ENCODE results near the gene ZC3H6. TPM values are rescaled to one million over a fixed set of nuclear protein-coding genes. Genes with fewer than 3 reads are reported as not detected.

The ZC3H6 gene
- total and polyA plus RNA-seq, 2 of the 4 experiments (the other 2 are of a cell fraction), result 0.55 to 2.0 TPM

DNA sequence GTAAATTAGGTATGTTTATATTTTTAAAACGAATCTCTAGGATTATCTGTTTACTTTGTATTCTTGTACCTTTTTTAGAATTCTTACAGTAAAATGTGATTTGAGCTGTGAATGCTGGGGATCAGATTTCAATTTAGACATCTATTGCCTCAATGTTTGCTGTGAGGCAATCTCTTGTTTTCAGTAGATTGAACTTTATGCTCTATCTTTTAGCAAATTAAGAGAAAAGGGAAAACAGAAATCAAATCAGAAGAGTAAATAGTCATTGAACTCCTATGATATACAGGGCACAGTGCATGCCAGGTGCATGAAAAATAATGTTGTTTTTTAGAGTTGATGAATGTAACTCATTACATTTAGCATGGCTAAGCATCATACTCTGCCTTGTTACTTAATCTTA is 39.5 kb downstream of the ZC3H6 start:
- no peaks in the 10 kb centered on the region for H4K20me1 ChIP-seq (ENCODE audit: insufficient read depth, low read length)
- H2AK5ac ChIP-seq (ENCODE audit: low read depth, low read length), result no peak overlapping the region
- H2BK5ac ChIP-seq (ENCODE audit: low read depth, low read length, poor library complexity, severe bottlenecking), result no peak overlapping the region
- H3K36me3 ChIP-seq (ENCODE audit: control insufficient read depth, insufficient read depth, low read length), result peaks cover 3% of the 10 kb centered on the region; the same call in 1 of the 2 replicates
- TF ChIP-seq SMC3 (IDR thresholded peaks at IDR 0.05; ENCODE audit: low read depth, low read length) (no peak), USF2 (IDR thresholded peaks at IDR 0.05; ENCODE audit: low read depth, low read length) (no peak), RAD21 (IDR thresholded peaks at IDR 0.05; ENCODE audit: low read length) (no peak), CEBPB (IDR thresholded peaks at IDR 0.05; ENCODE audit: low read depth, low read length) (0 out of 2 replicates have a peak, but pooled peaks have one; percentile 16), BHLHE40 (IDR thresholded peaks at IDR 0.05; ENCODE audit: low read depth, low read length) (no peak), POLR2A (IDR thresholded peaks at IDR 0.05; ENCODE audit: low read depth, low read length) (no peak)
- no peak overlapping the region for H3K23ac ChIP-seq (ENCODE audit: low read depth, low read length)
- no CpG with 5 or more reads among the region's 1 CpG for WGBS, 2 experiments (ENCODE audit: extremely low coverage in 2 of 2, insufficient read length in 1 of 2)
- in situ Hi-C loops (cut with MboI; ENCODE audit: low sequenced_read_pairs), result no loop called here
- H3K56ac ChIP-seq (ENCODE audit: extremely low read depth, insufficient read depth, low read length), result no peak overlapping the region
- DNase-seq, result no peak
- H2BK15ac ChIP-seq (ENCODE audit: low read depth, low read length), result no peak overlapping the region
- H3K9ac ChIP-seq (ENCODE audit: low read depth, low read length), result no peak overlapping the region
- no peaks in the 10 kb centered on the region for H3K27me3 ChIP-seq (ENCODE audit: control insufficient read depth, insufficient read depth, low read length)
- H4K91ac ChIP-seq (ENCODE audit: insufficient read depth, low read depth, low read length), result no peak overlapping the region
- no peak overlapping the region for H3K14ac ChIP-seq (replicated peaks; ENCODE audit: low read depth, low read length)
- peaks cover 2% of the 10 kb centered on the region; the same call in 1 of the 2 replicates for H3K9me1 ChIP-seq (ENCODE audit: insufficient read depth, low read length)
- BruUV-seq (replicated peaks), result no TSS peak
- H4K5ac ChIP-seq (ENCODE audit: low read depth, low read length), result no peak overlapping the region
- H3K4ac ChIP-seq (ENCODE audit: low read depth, low read length), result no peak overlapping the region
- H2BK20ac ChIP-seq (ENCODE audit: low read depth, low read length), result no peak overlapping the region
- no peaks in the 10 kb centered on the region for H3K9me3 ChIP-seq (ENCODE audit: control insufficient read depth, insufficient read depth, low read length)
- intact Hi-C loops (cut with micrococcal nuclease), result no loop called here
- H2BK120ac ChIP-seq (ENCODE audit: low read depth, low read length), result no peak overlapping the region
- no peak overlapping the region for H3K4me2 ChIP-seq (ENCODE audit: low read depth, low read length)
- no peak overlapping the region for H2AFZ ChIP-seq (replicated peaks; ENCODE audit: low read length, poor library complexity)
- no peak overlapping the region for H4K8ac ChIP-seq (ENCODE audit: low read depth in 2 of 2, low read length in 2 of 2)
- no peaks in the 10 kb centered on the region for H3K79me1 ChIP-seq (ENCODE audit: low read depth in 1 of 2, low read length in 2 of 2)
- H2AK9ac ChIP-seq (replicated peaks; ENCODE audit: low read depth, low read length, poor library complexity), result no peak overlapping the region
- no peak overlapping the region for H3K4me3 ChIP-seq (ENCODE audit: insufficient read depth, low read depth, low read length)
- POLR2A ChIA-PET (ENCODE audit: unreplicated experiment), result no interaction called here
- CTCF ChIA-PET, result no interaction called here
- dilution Hi-C loops (cut with HindIII; ENCODE audit: low sequenced_read_pairs, unreplicated experiment), result no loop called here
- no peak overlapping the region for H3K27ac ChIP-seq (ENCODE audit: insufficient read depth, low read length)
- H3K4me1 ChIP-seq (ENCODE audit: control insufficient read depth, insufficient read depth, low read length), result 0 out of 2 replicates have a peak, but pooled peaks cover 2% of the 10 kb centered on the region
- ATAC-seq (ENCODE audit: low read depth), result no peak
- H3K18ac ChIP-seq (ENCODE audit: low read depth, low read length), result no peak overlapping the region

Data from IMR-90 (cell line).